HG03520 (cell line): Measurements from ENCODE around the gene SIVA1.
"Not testable (repeated sequence)": the region's sequence is repeated elsewhere in the genome, so short reads cannot be mapped to it uniquely, and the experiment has no call there.

Source experiments
- ATAC-seq: cut with Tn5 transposase; IDR thresholded peaks from one replicate; pipeline ENCODE4 v1.9.1; 2021; ENCODE audit warnings: mild to moderate bottlenecking, moderate library complexity; ENCODE audit not compliant: unreplicated experiment

SIVA1 gene

DNA sequence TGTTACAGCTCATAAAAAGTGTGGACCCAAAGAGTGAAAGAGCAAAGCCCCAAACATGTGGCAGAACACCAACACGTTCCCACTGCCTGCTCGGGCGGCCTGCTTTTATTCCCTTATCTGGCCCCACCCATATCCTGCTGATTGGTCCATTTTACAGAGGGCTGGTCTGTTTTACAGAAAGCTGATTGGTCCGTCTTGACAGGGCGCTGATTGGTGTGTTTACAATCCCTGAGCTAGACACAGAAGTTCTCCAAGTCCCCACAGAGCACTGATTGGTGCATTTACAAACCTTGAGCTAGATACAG is 2.2 kb upstream of the SIVA1 start:
- ATAC-seq, result not testable (repeated sequence)

DNA sequence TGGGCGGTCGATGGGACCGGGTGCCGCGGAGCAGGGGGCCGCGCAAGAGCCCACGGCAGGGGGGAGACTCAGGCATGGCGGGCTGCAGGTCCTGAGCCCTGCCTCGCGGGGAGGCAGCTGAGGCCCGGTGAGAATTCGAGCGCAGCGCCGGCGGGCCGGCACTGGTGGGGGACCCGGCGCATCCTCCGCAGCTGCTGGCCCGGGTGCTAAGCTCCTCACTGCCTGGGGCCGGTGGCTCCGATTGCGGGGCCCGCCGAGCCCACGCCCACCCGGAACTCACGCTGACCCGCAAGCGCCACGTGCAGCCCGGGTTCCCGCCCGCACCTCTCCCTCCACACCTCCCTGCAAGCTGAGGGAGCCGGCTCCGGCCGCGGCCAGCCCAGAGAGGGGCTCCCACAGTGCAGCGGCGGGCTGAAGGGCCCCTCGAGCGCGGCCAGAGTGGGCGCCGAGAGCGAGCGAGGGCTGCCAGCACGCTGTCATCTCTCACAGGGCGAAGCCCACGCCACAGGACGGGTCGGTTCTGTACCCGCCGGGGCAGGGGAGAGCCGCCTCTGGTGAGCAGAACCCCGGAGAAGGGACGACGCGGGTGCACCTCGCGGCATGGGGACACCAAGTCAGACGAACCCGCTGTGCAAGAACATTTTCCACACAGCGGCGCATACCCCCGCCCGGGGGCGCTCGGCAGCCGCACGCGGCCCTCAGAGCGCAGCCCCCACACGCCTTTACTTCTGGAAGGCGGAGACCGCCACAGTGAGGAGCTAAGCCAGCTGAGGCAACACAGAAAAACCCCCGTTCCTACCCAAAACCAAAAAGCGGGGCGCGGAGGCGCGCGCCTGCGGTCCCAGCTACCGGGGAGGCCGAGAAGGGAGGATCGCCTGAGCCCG is 1.2 kb upstream of the SIVA1 start:
- ATAC-seq, result no peak

DNA sequence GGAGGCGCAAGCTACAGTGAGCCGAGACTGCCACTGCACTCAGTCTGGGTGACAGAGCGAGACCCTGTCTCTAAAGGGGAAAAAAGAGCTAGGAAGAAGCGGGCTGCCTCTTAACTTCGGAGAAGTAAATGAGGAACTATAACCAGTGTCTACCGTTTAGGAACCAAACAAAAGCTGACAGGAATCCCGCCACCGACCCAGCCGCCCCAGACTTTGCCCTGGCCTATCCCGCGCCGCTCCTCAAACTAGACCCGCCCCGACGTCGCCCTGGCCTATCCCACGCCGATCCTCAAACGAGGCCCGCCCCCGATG is 568 bp upstream of the SIVA1 start:
- ATAC-seq, result peak; percentile 2

DNA sequence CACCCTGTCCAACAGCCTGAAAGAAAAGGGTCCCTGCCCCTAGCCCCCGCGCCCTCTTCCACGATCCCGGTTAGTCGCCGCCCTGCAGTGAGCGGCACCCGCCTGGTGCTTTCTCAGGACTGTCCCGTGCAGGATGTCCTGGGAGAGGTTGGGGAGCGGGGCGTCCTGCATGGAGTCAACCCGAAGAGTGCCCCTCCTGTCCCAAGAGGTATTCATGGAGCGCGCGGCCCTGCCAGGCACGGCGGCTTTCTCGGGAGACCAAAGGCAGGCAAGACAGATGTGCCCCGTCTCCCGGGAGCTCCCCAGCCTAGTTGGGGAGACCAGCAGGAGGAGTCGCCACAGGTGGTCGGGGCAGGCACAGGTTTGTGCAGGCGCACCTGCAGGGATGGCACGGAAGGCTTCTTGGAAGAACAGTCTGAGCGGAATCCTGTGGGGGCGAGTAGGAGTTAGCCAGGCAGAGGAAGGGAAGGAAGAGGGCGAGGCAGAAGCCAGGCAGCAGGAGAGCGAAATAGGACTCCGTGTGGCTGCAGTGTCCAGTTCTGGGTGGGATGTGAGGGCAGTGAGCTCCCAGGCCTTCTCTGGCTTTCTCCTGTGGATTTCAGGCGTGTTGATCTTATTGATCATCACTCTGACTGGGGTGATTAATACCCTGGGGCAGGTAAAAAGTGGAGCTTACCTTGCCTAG is 723 bp downstream of the SIVA1 start:
- no peak for ATAC-seq

DNA sequence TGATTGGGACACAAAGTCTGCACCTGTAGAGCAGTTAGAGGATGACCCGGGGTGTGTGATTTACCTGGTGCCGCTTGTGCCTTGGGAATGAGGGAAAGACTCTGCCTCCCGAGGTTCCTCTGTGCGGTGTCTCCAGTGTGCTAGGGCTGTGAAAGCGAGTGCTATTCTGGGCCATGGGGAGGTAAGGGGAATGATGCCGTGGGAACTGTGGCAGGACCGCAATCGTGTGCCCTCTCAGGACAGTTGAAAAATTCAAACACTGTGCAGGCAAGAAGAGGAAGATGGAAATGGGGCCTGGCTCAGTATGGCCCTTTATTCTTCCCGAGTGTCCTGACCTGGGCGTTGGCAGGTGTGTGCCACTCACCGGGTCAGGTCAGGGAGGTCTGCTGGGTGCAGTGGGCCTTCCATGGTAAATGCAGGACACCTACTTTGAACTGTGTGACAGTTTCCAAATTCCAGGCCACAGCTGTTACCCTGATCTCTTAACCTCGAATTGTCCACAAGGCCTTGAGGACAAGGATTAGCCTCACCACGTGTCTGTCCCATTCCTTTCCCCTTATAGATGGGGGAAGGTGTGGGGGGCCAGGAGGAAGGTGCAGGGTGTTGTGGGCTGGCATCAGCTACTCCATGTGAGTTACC is 1.4 kb downstream of the SIVA1 start:
- ATAC-seq, result no peak

DNA sequence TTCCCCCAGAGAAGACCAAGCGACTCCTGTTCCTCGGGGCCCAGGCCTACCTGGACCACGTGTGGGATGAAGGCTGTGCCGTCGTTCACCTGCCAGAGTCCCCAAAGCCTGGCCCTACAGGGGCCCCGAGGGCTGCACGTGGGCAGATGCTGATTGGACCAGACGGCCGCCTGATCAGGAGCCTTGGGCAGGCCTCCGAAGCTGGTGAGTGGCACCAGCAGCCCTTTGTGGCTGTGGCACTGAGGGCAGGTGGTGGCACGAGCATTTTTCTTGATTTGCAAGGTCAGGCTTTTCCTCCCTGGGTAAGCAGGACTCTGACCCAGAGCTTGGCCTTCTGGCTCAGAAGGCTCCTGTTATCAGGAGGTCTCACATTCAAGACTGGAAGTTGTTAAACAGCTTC is 2.7 kb downstream of the SIVA1 start:
- no peak for ATAC-seq

DNA sequence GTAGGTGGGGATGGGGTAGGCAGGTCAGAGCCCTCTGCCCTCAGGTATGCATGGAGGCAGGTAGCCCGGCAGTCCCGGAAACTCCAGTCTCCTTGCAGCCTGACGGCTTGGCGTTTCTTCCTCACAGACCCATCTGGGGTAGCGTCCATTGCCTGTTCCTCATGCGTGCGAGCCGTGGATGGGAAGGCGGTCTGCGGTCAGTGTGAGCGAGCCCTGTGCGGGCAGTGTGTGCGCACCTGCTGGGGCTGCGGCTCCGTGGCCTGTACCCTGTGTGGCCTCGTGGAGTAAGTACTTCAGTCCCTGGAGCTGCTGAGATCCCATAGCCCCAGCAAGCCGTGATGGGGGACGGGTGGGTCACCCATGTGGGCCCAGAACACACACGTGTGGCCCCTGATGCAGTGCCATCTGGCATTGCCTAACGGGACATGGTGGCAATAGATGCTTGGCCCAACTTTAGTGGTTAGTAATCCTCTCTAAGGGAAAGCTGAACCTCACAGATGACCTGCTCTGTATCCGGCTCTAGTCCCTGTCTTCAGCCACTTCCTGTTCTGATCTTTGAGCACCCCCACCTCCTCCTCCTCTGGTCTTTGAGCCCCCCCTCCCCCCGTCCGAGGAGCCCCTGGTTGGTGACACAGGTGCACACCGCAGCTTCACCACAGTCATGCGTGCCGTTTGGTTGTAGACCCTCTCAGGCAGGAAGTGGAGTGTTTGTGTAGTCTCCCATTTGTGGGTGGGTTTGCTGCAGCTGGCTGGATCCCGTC is 3.7 kb downstream of the SIVA1 start:
- ATAC-seq, result no peak

DNA sequence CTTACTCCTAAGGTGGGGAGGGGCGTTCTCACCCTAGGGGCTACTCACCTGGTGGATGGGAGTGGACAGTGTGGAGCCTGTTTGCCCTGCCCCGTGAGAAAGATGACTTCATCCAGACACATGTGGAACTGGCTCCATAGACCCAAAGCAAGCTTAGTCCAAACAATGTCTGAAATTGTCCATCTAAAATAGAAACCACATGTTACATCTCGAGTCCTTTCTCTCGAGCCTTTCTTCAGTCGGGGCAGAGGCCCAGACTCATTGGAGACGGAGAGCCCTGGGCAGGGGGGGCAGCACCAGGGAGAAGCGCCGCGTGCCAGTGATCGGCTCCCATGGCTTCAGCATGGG is 4.3 kb downstream of the SIVA1 start:
- no peak for ATAC-seq

DNA sequence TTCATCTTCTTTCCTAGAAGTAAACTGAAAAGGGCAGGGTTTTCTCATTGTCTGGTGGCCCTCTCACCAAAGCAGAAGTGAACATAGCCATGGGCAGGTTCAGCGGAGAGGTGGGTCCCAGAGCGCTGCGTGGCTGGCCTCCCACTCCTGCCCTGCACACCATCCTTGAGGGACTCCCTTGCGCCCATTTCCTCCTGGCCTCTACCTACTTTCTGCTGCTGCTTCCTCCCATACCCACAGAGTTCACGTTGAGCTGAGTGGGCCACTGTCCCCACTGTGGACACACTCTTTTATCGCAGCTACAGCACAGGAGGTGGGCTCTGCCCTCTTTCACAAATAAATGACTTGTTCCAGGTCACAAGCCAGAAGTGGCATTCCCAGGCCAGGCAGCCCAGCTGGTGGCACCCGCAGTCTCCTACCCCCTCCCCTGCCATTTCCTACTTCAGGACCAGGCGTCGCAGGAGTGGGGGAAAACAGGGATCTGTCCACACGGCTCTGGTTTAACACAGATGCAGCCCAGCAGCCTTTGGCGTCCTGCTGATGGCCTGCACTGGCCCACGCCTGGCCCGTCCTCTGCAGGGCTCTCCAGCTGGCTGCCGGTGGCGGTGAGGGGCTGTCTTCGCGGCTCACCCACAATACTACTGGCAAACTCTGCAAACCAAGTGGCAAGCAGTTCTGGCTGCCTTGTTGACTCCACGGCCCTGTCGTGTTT is 4.9 kb downstream of the SIVA1 start:
- no peak for ATAC-seq

DNA sequence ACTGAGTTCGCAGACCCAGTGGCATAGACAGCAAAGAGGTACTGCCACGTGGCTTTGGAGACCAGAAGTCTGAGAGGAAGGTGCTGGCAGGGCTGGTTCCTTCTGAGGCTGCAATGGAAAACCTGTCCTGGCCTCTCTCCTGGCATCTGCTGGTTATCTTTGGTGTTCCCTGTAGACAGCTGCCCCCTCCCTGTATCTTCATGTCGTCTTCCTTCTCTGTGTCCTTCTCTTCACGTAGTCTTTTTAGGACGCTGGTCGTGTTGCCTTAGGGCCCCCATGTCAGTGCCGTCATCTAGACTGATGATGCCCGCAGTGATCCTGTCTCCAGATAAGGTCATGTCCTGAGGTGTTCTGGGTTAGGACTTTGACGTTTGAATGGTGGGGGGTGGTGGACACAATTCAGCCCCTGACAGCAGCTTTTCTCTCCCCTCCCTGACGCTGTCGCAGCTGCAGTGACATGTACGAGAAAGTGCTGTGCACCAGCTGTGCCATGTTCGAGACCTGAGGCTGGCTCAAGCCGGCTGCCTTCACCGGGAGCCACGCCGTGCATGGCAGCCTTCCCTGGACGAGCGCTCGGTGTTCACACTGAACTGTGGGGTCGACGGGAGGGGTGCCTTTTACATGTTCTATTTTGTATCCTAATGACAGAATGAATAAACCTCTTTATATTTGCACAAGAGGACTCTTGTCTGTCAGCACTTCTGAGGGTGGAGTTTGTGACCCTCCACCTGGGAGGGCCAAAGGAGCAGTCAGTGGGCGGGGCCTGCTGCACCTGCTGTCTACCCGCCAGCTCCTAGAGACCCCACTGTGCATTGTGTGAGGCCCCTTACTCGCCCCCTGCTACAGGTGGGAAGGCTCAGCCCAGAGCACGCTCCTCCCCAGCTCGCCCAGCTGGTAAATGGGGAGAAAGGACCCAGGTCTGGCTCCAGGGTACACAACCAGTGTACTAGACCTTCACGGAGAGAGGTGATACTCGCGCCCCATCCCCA is 6.3 kb downstream of the SIVA1 start:
- no peak for ATAC-seq

DNA sequence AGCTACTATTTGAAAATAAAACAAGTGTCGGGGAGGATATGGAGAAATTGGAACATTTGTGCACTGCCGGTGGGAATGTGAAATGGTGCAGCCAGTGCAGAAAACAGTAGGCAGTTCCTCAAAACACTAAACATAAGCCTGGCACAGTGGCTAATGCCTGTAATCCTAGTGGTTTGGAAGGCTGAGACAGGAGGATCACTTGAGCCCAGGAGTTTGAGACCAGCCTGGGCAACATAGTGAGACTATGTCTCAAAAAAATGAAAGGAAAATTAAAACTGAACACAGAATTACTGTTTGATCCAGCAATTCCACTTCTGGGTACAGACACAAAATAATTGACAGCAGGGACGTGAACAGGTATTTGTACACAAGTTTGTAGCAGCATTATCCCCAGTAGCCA is 12.6 kb downstream of the SIVA1 start:
- ATAC-seq, result no peak

DNA sequence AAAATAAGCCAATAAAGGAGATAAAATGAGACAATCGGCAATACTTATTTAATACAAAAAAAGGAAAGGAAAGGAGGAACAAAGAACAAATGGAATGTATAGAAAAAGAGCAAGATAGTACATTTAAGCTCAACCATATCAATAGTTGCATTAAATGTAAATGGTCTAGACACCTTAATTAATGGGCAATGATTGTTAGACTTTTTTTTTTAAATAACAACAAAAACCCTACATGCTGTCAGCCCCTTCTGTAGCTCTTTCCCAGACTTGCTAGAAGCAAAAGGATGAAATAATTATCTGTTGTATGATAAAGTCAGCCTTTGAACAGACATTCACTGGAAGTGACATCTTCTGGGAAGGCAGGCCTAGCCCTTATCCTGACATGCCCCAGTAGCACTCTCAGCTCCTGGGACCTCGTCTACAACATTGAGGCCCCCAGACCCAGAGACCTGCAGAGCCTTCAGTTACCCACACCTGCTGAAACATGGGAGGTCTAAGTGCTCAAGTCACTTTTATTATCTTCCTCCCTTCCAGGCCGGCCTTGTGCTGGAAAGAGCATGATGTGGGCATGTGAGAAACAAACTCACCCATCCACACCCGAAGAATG is 13.4 kb downstream of the SIVA1 start:
- ATAC-seq, result no peak

DNA sequence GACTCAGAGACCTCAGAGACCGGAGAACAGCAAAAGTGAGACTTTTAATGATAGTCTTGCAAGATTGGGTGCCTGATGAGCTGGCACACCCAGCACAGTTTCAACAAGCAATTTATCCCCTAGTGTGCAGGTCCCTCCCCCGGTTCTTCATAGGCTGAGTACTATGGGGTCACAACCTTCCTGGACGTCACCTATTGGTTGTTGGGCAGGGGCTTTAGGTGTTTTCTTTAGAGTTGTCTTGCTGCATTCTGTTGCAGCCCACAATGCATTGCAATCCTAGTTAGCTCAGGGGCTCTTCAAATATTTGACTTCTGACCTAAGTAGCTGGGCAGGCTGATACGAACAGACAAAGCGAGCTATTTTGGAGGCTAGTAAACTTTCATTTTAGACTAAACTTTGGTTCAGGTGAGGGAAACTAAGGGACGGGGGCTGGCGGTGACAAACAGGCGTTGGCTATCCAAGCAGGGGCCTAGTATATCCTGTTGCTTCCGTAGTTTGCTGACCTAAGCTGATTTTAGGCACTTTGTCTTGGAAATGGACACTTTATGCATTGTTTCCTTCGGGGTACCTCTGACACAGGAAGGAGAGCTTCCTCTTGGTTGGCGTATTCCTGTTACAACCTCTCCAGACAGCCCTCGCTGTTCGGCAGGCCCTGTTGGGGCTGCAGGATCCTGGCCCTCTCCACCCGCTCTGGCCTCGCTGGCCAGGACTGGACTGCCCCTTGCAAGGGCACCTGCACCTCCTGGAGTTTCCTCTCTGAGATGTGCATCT is 14.1 kb downstream of the SIVA1 start:
- no peak for ATAC-seq

DNA sequence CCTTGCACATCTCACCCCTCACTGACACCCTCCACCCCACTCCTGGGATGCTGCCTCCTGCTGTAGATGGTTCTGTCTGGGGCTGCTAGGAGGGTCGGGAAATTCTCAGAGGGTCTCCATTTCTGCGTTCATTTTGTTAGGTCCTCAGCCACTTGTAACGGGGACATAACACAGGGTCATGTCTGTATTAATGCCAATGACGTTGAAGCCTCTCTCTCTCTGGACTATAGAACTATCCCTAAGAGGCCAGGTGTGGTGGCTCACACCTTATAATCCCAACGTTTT is 14.6 kb downstream of the SIVA1 start:
- ATAC-seq, result no peak

DNA sequence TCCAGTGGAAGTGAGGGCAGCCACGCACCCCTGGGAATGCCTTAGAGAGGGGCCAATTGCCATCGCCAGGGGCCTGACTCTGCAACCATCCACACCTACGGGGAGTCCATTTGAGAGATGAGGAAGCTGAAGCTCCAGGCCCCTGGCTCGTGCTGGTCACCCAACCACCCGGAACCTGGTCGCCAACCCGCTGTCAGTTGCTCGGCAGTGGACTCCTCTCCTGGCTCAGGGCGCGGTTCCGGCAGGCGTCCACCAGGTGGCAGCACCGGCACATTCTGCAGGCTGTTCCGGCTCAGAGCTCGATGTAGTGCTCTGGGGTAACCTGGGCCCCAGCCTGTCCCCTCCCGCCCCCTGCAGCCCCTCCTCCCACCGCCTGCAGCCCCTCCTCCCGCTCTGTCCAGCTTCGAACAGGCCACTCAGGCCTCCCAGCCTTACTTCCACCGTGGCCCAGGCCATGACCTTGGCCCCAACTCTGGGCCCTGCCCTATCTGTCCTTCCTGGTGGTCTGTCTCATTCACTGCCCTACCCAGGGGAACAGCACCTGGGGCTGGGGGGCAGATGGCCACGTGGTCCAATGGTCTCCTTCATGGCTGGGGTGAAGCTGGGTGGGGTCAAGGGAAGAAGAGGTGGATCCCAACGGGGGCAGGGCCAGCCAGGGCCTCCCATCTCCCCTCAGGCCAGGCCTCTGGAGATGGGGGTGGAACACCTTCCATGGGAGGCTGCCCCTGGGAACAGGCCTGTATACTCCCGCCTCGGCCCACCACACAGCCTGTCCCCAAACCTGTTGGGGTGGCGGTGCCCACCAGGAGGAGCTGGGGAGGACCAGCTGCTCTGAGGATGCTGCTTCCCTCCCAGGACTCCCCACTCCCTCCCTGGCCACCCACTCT is 15.7 kb downstream of the SIVA1 start:
- ATAC-seq, result peak; percentile 68

DNA sequence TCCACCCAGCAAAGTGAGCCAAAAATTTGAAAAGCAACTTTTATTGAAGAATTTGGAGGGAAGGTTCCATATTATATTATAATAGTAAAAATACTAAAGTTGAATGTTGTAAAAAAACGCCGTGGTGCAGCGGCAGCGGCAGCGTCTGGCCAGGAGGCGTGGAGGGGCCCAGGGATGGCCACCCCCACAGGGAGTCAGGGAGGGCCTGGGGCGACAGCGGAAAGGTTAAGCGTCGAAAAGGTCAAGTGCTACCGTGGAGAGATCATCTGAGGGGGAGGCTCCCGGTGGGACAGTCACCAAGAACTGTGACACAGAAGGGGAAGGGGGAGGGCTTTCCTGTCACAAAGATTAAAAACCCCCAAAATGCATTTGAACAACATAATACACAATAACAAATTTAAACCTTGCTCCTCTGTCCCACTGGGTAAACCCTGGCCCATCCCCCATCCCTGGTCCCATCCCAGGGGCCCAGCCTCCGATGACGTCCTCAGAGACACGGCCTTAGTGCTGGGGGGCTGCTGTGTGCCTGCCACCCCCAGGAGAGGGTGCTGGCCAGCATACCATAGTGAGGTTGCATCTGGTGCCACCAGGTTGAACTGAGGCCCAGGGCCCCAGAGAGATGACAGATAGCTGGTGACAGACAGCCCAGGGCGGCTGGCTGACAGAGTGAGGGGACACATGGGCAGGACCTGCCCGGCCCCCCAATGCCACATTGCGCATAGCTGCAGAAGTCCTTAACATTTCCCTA is 16.6 kb downstream of the SIVA1 start:
- no peak for ATAC-seq

DNA sequence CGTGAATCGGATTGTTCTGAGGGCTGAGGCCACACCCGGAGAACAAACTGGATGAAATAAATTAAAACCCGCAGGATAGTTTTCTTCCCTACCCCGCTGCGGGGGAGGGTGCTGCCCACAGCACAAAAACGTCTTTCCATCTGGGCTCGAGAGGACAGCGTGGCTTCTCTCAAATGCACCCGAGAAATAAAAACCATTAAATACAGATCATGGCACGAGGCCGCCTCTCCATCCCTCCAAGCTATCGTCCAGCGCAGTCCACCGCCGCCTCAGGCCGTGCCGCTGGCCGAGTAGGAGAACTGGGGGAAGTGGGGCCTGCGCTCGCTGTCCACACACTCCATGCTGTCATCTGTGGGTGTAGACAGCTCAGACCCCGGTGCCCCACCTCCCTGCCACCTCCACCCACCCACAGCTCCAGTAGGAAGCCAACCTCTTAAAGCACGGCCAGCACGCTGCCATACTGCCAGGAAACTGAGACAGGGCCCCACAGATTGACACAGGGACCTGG is 17.2 kb downstream of the SIVA1 start:
- ATAC-seq, result no peak
